ENCODE results near the gene NSD1.

DNA sequence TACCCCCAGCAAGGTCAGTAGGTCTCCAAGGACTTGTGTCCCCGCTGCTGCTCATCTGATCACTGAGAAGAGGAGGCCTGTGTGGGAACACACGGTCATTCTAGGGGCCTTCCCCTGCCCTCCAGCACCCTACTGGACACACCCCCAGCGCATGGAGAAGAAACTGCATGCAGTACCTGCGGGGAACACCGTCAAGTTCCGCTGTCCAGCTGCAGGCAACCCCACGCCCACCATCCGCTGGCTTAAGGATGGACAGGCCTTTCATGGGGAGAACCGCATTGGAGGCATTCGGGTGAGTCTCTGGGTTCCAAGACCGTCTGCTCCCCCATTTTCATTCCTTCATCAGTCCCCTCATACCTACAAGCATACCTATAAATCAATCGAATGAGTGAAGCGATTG lies 42.8 kb upstream of the NSD1 start:
- TF ChIP-seq CHD2 (IDR thresholded peaks at IDR 0.05; ENCODE audit: low read length) (no peak), JUN (IDR thresholded peaks at IDR 0.05; ENCODE audit: low read depth, low read length) (no peak), CREB1 (IDR thresholded peaks at IDR 0.05) (no peak), EZH2 (IDR thresholded peaks at IDR 0.05; ENCODE audit: low read depth, low read length, severe bottlenecking) (no peak), JUND (IDR thresholded peaks at IDR 0.05; ENCODE audit: low read length) (no peak), POLR2AphosphoS5 (IDR thresholded peaks at IDR 0.05; ENCODE audit: low read depth, low read length) (no peak), POLR2A (IDR thresholded peaks at IDR 0.05; ENCODE audit: control extremely low read depth in 1 of 2, low read depth in 2 of 2, low read length in 2 of 2) (no peak), GABPA (IDR thresholded peaks at IDR 0.05; ENCODE audit: borderline replicate concordance, insufficient read depth, low read length) (no peak), RFX5 (IDR thresholded peaks at IDR 0.05; ENCODE audit: borderline replicate concordance, low read depth, low read length) (no peak), SP4 (IDR thresholded peaks at IDR 0.05; ENCODE audit: low read length) (no peak)
- TF ChIP-seq, protein P1, sequence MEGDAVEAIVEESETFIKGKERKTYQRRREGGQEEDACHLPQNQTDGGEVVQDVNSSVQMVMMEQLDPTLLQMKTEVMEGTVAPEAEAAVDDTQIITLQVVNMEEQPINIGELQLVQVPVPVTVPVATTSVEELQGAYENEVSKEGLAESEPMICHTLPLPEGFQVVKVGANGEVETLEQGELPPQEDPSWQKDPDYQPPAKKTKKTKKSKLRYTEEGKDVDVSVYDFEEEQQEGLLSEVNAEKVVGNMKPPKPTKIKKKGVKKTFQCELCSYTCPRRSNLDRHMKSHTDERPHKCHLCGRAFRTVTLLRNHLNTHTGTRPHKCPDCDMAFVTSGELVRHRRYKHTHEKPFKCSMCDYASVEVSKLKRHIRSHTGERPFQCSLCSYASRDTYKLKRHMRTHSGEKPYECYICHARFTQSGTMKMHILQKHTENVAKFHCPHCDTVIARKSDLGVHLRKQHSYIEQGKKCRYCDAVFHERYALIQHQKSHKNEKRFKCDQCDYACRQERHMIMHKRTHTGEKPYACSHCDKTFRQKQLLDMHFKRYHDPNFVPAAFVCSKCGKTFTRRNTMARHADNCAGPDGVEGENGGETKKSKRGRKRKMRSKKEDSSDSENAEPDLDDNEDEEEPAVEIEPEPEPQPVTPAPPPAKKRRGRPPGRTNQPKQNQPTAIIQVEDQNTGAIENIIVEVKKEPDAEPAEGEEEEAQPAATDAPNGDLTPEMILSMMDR (IDR thresholded peaks at IDR 0.05; ENCODE audit: control extremely low read depth in 1 of 3, insufficient read depth in 1 of 3, low read depth in 1 of 3, low read length in 3 of 3): no peak
- TF ChIP-seq, protein P2, sequence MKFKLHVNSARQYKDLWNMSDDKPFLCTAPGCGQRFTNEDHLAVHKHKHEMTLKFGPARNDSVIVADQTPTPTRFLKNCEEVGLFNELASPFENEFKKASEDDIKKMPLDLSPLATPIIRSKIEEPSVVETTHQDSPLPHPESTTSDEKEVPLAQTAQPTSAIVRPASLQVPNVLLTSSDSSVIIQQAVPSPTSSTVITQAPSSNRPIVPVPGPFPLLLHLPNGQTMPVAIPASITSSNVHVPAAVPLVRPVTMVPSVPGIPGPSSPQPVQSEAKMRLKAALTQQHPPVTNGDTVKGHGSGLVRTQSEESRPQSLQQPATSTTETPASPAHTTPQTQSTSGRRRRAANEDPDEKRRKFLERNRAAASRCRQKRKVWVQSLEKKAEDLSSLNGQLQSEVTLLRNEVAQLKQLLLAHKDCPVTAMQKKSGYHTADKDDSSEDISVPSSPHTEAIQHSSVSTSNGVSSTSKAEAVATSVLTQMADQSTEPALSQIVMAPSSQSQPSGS (IDR thresholded peaks at IDR 0.05; ENCODE audit: low read length): no peak
